Astrocyte of the spinal cord (primary cell): Measurements from ENCODE around the gene NR5A2.

Source experiments
- DNase-seq: peaks from one replicate; pipeline ENCODE4 v3.0.0; 2011; ENCODE audit warnings: low read depth, low spot score
- H3K4me3 ChIP-seq: 2 replicates; pipeline ENCODE4 v1.5.1; 2011; ENCODE audit warnings: low read depth, mild to moderate bottlenecking, low read length, moderate library complexity
- CTCF ChIP-seq: IDR thresholded peaks from 2 replicates; pipeline ENCODE4 v1.5.1; 2012; ENCODE audit warnings: low read depth, mild to moderate bottlenecking, low read length, inconsistent platforms
- in situ Hi-C: cut with HindIII; loops from 2 replicates; pipeline ENCODE4 v1.10.0; 2017; ENCODE audit warnings: low sequenced_read_pairs

Gene NR5A2

GRCh38 chr1:200198236-200198635, 170.7 kb downstream of the NR5A2 start:
- DNase-seq = no peak
- in situ Hi-C loops = no loop called here
- H3K4me3 ChIP-seq = no peak overlapping the region
- TF ChIP-seq CTCF = no peak

GRCh38 chr1:200205216-200205995, 177.9 kb downstream of the NR5A2 start:
- in situ Hi-C loops = no loop called here
- DNase-seq = no peak
- TF ChIP-seq CTCF = no peak

GRCh38 chr1:200206340-200206739, 178.8 kb downstream of the NR5A2 start:
- H3K4me3 ChIP-seq = no peak overlapping the region
- DNase-seq = peak; percentile 56
- in situ Hi-C loops = no loop called here
- no peak for TF ChIP-seq CTCF

More at GRCh38 chr1:200205216-200205995, 177.9 kb downstream of the NR5A2 start:
- no peak overlapping the region for H3K4me3 ChIP-seq

- in situ Hi-C loops = no loop called here
- TF ChIP-seq CTCF = no peak
- no peak overlapping the region for H3K4me3 ChIP-seq
- DNase-seq = no peak
Observed at GRCh38 chr1:200206761-200207160, 179.3 kb downstream of the NR5A2 start.

- in situ Hi-C loops = no loop called here
- peak; percentile 29 for DNase-seq
- TF ChIP-seq CTCF = no peak
- H3K4me3 ChIP-seq = no peak overlapping the region
Observed at GRCh38 chr1:200207711-200208126, 180.2 kb downstream of the NR5A2 start.

GRCh38 chr1:200211157-200211556, 183.6 kb downstream of the NR5A2 start:
- in situ Hi-C loops = no loop called here
- no peak overlapping the region for H3K4me3 ChIP-seq
- DNase-seq = peak; percentile 45
- no peak for TF ChIP-seq CTCF
